Fibroblast of the aortic adventitia (primary cell): Measurements from ENCODE around the gene CARD9. TPM values are rescaled to one million over a fixed set of nuclear protein-coding genes. Genes with fewer than 3 reads are reported as not detected.

Experiments used
- DNase-seq: peaks from one replicate; pipeline ENCODE4 v3.0.0-alpha.2; 2010; ENCODE audit warnings: low read depth
- H3K4me3 ChIP-seq: 2 replicates; pipeline ENCODE4 v1.5.1; 2011; ENCODE audit warnings: low read depth, mild to moderate bottlenecking, control low read depth, low read length, moderate library complexity
- CTCF ChIP-seq: IDR thresholded peaks from 2 replicates; pipeline ENCODE4 v1.5.1; 2011; ENCODE audit warnings: mild to moderate bottlenecking, low read length, control low read depth, inconsistent platforms; ENCODE audit not compliant: insufficient read depth
- total RNA-seq: library from RNA; depleted of rRNA; stranded (reverse); fragments of >200 nt; gene quantifications from 2 replicates; pipeline ENCODE4 v1.2.3, GENCODE V29; 2012; ENCODE audit warnings: low replicate concordance

CARD9 gene
- total RNA-seq, 1 donor = 1.4 TPM

- peak; percentile 43 for DNase-seq
- no peak for TF ChIP-seq CTCF
- H3K4me3 ChIP-seq = peak within 1 kb of the TSS; percentile 86
These were observed 46.0 kb downstream of the CARD9 start, which contains the start of gene GPSM1 for GRCh38 chr9:136327304-136327974. Gene GPSM1, plus strand, starts transcription at chr9:136327539. Its CDS starts 157 bp downstream, at chr9:136327696.

GRCh38 chr9:136326761-136327303 lies 46.6 kb downstream of the CARD9 start:
- peak overlapping the region; percentile 86 for H3K4me3 ChIP-seq
- no peak for DNase-seq
- no peak for TF ChIP-seq CTCF

GRCh38 chr9:136326061-136326760 lies 47.3 kb downstream of the CARD9 start:
- no peak for TF ChIP-seq CTCF
- peak overlapping the region; percentile 5 for H3K4me3 ChIP-seq
- DNase-seq = peak; percentile 79

- no peak overlapping the region for H3K4me3 ChIP-seq
- TF ChIP-seq CTCF = no peak
- no peak for DNase-seq
These were observed 48.1 kb downstream of the CARD9 start for GRCh38 chr9:136325358-136325757.

GRCh38 chr9:136324501-136325300 lies 48.8 kb downstream of the CARD9 start:
- no peak for TF ChIP-seq CTCF
- DNase-seq = no peak

GRCh38 chr9:136323371-136323789 lies 50.1 kb downstream of the CARD9 start:
- TF ChIP-seq CTCF = no peak
- H3K4me3 ChIP-seq = no peak overlapping the region
- no peak for DNase-seq

More at GRCh38 chr9:136324501-136325300, 48.8 kb downstream of the CARD9 start:
- H3K4me3 ChIP-seq = no peak overlapping the region
